ENCODE results near the gene PRDM16.
"Not testable (repeated sequence)": the region's sequence is repeated elsewhere in the genome, so short reads cannot be mapped to it uniquely, and the experiment has no call there.

PRDM16 gene

GRCh38 chr1:3235496-3235895 lies 166.5 kb downstream of the PRDM16 start:
- no peak for DNase-seq

DNA sequence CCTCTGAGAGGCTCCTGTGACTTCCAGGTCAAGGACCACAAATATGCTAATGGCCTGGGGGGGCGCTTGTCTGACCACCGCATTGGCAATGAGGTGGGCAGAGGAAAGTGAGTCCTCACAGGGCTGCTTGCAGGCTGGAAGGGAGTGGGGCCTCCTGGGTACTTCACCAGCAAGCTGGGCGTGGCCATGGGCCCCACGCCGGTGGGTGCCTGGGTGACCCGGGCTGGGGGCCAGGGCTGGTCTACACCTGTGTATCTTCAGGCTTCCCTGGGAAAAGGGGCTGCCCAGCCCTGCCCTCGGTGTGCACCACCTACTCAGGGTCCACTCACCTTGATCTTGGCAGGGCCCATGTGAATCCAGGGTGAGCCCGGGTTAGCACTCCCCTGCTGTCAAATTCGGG lies 167.4 kb downstream of the PRDM16 start:
- no peak for DNase-seq

- no peak for DNase-seq
Measured at GRCh38 chr1:3236955-3237354, 168.0 kb downstream of the PRDM16 start.

DNA sequence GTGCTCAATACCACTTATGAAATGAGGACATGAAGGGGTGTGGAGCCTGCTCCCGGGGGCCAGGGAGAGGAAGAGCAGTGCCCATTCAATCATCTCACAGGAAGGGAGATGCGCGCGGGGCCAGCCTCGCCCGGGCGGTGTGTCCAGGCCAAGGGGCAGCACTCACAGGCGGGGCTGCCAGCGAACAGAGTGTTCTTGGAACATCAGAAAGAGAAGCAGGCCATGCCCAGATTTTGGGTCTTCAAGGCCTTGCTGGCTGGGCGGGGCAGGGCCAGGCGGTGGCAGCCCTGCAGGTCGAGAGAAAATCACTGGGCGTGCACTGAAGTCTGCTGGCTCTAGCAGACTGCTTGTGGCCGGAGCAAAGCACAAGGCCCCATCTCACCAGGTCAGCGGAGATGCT lies 168.6 kb downstream of the PRDM16 start:
- no peak for DNase-seq

- DNase-seq, result no peak
Measured at GRCh38 chr1:3237994-3238702, 169.1 kb downstream of the PRDM16 start.

DNA sequence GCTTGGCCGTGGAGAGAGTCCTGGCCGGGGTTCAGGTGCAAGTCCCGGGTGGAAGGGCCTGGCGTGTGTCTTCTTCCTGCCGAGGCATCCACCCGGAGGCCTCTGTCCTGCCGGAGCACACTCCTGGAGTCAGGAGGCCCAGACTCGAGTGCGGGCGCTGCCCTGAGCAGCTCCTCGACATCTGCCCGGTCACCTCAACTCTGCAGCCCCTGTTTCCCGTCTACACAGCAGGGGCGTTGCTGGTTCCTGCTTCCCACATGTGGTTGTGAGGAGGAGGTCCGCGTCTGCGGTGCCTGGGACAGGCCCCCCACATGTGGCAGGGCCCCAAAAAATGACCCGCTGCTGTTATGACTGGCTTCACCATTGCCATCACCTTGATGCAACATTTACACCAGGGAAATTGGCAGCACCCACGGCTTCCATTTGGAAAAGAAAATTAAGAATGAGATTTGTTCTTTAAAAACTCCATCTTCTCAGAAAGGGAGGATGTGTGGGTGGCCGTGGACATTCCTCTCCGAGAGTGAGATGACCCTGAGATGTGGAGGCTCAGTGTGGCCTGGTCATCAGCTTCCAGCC lies 169.8 kb downstream of the PRDM16 start:
- DNase-seq, result no peak

DNA sequence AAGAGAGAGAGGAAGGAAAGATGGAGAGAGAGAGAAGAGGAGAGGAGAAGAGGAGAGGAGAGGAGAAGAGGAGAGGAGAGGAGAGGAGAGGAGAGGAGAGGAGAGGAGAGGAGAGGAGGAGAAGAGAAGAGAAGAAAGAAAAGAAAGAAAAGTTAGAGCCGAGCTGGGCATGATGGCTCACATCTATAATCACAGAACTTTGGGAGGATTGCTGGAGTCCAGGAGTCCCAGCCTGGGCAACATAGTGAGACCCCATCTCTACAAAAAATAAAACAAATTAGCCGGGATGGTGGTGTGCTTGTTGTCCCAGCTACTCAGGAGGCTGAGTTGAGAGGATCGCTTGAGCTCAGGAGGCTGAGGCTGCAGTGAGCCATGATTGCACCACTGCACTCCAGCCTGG lies 171.0 kb downstream of the PRDM16 start:
- not testable (repeated sequence) for DNase-seq

DNA sequence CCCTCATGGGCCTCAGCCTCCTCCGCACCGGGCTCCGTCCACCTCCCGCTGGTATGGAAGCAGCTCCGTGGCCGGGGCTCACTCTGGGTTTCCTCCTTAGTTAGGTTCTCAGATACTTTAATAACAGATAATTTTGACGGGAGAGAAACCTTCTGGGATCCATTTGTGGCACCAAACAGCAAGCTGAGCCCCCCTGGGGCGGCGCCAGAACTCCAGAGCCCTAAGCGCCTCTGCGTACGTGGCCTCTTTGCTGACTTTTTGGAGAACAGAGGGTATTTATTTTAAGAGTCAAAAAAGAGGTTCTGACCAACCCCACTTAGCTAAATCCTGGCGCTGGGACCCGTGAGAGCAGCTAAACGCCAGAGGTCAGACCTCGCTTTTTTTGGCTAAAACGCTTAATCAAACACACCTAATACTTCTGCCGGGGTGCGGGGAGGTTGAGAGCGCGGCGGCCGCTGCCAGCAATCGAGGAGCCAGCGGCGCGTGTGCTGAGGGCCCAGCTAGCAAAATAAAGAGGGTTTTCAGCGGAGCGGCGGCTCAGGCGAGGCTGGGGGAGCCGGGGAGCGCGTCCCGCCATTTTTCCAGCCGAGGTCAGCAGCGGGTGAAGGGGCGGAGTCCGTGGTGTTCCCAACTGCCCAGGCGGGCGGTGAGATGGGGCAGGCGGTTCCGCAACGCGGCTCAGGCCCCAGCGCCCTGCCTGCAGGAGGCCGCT lies 171.7 kb downstream of the PRDM16 start:
- DNase-seq, result no peak

- DNase-seq, result no peak
Measured at GRCh38 chr1:3241236-3241550, 172.2 kb downstream of the PRDM16 start.

GRCh38 chr1:3241673-3242407 lies 172.8 kb downstream of the PRDM16 start:
- no peak for DNase-seq

GRCh38 chr1:3242408-3243260 lies 173.6 kb downstream of the PRDM16 start:
- DNase-seq, result no peak

GRCh38 chr1:3243304-3243703 lies 174.3 kb downstream of the PRDM16 start:
- DNase-seq, result no peak

DNA sequence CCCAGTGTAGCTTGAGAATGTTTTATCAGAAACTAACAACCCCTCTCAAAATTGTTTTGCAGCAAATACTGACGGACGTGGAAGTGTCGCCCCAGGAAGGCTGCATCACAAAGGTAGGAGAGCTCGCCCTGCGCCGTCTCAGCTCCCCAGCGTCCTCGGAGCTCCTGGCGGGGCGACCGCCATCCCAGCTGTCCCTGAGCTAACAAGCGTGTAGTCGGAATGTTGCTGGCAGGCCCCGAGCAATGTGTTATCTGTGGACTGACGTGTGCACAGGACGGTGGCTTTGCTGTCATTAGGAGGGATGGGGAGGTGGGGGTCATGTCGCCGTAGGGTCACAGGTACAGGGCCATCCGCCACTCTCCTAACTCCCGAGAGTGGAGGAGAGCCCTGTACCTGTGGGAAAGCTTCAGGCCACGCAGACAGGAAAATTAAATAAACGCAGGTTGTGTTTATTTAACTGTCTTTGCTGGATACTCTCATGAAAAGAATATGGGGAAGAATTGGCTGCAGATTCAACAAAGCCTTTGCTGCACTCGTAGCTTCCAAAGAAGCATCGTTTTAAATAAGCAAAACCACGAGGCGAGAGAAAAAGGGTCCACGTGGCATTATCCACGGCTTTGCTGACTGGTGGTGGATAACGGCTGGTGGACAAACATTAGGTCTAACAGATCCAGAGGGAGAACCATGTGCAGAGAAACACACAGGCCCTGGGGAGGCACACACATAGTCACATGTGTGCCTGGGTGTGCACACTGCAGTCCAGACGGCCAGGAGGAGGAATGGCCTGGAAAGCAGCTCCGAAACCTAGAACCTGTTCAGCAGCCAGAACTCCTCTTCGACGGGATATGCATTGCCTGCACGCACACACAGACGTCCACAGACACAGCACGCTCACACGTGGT lies 175.3 kb downstream of the PRDM16 start:
- DNase-seq, result no peak

DNA sequence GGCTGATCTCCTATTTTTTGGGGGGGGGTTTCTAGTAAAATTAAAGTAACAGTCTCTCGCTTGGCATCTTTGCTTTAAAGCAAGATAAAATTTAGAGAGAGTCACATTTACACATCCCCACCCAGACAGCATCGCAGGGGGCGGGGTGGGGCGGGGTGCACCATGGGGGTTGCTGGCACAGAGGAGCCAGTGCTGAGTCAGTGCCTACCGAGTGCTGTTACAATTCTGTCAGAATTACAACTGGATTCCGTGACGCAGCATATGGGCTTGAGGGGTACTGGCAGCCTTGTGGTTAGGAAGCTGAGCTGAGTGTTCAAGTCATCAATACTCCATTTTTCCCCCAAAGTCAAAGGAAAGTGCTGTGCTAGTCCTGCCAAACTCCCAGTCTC lies 175.9 kb downstream of the PRDM16 start:
- DNase-seq, result no peak

- DNase-seq, result no peak
Measured at GRCh38 chr1:3245344-3245743, 176.3 kb downstream of the PRDM16 start.

- DNase-seq, result no peak
Measured at GRCh38 chr1:3245768-3246167, 176.8 kb downstream of the PRDM16 start.

DNA sequence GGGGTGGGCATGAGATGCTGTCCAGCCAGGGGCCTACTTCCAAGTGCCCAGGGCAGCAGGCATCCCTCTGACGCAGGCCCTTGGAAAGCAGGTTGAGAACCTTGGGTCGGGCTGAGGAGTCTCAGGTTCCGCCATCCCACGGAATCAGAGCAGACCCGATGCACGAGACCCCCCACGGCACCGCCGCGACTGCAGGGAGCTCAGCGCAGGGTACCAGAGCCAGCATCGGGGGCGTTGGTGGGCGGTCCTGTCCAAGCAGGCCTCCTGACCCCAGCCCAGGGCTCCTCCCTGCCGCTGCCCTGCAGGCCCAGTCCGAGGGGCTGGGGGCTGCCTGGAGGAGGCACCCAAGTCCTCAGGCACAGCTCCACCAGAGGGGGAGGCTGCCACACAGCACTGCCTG lies 177.2 kb downstream of the PRDM16 start:
- no peak for DNase-seq

DNA sequence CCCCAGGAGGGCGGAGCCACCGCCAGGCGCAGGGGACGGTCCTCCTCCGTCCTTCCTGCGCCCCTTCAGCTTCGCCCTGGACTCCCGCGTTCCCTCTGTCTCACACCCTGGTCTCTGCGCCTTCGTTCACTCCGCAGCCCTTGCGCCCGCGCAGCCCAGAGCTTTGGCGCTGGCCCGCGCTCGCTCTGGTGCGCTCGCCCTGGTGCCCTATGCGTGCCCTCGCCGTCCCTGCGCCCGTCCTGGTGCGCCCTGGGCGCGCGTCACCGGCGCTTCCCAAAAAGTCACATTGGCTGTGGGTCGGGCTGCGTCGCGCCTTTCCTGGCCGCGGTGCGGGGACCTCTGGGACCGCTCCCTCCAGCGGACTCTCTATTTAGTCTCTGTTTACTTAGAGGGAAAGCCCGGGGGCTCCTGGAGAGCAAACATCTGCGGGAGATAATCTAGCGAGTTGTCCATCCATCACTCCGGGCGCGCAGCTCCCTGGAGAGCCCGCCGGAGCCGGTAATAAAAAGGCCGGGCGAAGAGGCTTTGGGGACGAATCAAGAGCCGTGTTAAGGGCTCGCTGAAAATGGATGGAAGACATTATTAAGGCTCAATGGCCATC lies 178.6 kb downstream of the PRDM16 start:
- no peak for DNase-seq

- DNase-seq, result no peak
Measured at GRCh38 chr1:3248155-3249141, 179.4 kb downstream of the PRDM16 start.

- DNase-seq, result no peak
Measured at GRCh38 chr1:3249231-3249630, 180.2 kb downstream of the PRDM16 start.
